Bone marrow (tissue), 2 donors: ENCODE results near the gene SASH1.
"Not testable (repeated sequence)": the region's sequence is repeated elsewhere in the genome, so short reads cannot be mapped to it uniquely, and the experiment has no call there.

Experiments
- DNase-seq, 2 donors: peaks; one replicate each; lab custom pipeline; 2025; lab: John Stamatoyannopoulos, UW

Gene SASH1

GRCh38 chr6:148329596-148330381 is 12.8 kb upstream of the SASH1 start:
- no peak for DNase-seq

DNA sequence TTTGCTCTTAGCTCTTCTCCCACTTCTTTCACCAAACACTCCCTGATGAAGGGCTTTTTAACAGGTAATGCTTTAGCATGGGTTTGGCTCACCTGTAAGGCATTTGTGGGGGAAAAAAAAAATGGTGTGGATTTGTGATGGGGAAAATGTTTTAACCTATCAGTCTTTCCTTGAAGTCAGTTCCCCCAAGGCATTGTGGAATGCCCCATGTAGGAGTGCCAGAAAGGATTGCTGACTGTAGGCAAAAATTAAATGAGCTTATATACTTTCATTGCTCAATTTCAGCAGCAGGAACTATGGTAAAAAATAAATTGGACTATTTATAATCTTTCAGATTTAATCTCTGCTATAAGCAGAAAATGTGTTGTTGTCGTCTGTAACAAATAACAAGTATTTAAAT is 10.6 kb upstream of the SASH1 start:
- DNase-seq: no peak

- no peak for DNase-seq
Observed at GRCh38 chr6:148336901-148337300, 5.7 kb upstream of the SASH1 start.

- DNase-seq: no peak
Observed at GRCh38 chr6:148339766-148340165, 2.9 kb upstream of the SASH1 start.

DNA sequence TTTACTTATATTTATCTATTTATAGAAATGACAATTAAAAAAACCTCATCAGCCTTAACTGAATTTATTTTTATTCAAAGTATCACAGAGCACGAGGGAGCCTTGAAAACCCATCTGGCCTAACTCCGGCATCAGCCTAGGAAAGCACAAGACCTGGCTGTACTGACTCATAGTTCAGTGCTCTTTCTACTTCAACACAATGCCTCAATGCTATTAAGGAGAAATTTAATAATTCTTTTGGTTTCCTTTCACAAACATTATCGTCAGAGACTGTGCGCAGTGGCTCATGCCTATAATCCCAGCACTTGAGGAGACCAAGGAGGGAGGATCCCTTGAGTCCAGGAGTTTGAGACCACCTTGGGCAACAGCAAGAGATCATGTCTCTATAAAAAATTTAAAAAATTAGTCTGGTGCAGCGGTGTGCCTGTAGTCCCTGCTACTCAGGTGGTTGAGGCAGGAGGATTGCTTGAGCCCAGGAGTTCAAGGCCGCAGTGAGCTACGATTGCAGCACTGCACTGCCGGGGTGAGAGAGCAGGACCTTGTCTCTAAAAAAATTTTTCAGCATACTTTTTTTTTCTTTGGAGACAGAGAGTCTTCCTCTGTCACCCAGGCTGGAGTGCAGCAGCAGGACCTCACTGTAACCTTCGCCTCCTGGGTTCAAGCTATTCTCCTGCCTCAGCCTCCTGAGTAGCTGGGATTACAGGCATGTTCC is 1.9 kb upstream of the SASH1 start:
- no peak for DNase-seq

GRCh38 chr6:148342100-148342349 is 613 bp upstream of the SASH1 start:
- DNase-seq: no peak

DNA sequence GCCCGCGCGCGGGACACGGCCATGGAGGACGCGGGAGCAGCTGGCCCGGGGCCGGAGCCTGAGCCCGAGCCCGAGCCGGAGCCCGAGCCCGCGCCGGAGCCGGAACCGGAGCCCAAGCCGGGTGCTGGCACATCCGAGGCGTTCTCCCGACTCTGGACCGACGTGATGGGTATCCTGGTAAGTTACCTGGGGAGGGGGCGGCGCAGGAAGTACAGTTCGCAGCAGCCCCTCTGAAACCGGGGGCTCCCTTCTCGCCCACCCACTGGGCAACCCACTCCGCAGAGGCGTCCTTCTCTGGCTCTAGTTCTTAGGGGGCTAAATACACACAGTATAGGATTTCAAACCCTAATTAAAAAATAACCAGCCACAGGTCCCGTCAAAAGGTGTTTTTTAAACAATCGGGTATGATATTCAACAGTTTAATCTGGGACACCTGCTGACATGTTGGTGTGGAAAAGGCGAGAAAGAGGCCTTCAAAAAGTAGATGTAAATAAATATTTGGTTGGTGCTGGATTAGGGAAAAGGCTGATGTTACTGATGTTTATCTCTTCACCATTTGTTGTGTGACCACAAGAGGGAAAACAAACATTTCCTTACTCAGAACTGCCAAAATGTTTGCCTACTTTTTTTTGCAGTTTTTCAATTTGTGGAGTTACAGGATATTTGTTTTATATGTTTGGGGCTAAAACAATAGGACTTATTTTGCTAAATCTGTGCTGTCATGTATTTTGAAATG is 577 bp downstream of the SASH1 start:
- DNase-seq: no peak

DNA sequence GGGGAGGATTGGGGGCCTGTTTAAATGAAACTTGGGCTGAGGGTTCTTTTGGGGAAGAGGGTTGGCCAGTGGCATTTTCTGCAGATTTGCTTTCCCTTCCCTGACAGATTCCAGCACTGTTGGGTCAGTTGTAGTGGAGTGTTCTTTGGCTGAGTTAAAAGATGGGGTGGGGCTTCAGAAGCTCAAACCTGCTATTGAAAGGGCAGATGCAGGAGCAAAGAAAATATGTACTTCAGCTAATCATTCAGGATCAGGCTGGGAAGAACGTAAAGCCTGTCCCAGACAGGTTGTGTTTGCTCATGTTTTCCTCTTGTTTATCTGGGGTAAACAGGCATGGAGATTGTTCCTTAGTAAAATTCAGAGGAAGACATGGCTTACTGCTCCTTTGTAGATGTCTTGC is 2.5 kb downstream of the SASH1 start:
- no peak for DNase-seq

- no peak for DNase-seq
Observed at GRCh38 chr6:148345578-148345977, 2.9 kb downstream of the SASH1 start.

- no peak for DNase-seq
Observed at GRCh38 chr6:148346681-148347440, 4.2 kb downstream of the SASH1 start.

- no peak for DNase-seq
Observed at GRCh38 chr6:148347441-148348054, 4.9 kb downstream of the SASH1 start.

DNA sequence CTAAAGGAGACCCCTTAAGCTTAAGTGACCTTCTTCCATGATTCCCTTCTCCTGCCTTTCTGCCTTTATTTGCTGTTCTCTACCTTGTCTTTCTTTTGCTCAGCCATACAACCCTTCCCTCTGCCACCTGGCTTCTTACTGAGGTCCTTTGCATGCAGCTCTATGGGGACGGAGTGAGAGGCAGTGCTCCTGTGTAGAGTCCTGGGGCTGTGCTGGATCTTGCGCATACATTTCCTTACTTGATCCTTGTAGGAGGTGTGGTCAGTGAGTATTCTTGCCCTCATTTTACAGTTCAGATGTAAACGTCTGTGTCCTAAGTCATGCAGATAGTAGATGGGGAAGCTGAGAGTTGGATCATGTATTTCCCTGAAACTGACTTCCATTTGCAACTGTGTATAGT is 5.7 kb downstream of the SASH1 start:
- no peak for DNase-seq

- DNase-seq: no peak
Observed at GRCh38 chr6:148348778-148349177, 6.1 kb downstream of the SASH1 start.

GRCh38 chr6:148349466-148349865 is 6.8 kb downstream of the SASH1 start:
- no peak for DNase-seq

GRCh38 chr6:148351309-148351708 is 8.7 kb downstream of the SASH1 start:
- DNase-seq: no peak

- not testable (repeated sequence) for DNase-seq
Observed at GRCh38 chr6:148352421-148352820, 9.8 kb downstream of the SASH1 start.

- DNase-seq: no peak
Observed at GRCh38 chr6:148358196-148358785, 15.7 kb downstream of the SASH1 start.

DNA sequence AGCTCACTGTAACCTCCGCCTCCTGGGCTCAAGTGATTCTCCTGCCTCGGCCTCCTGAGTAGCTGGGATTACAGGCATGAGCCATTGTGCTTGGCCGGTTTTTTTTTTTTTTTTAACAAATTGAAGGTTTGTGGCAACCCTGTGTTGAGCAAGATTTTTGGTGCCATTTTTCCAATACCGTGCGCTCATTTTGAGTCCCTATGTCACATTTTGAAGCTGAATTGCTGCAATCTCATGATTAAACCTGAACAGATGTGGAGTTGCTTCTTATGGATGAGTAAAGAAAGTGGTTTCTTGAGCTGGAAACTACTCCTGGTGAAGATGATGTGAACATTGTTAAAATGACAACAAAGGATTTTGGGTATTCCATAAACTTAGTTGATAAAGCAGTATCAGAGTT is 16.6 kb downstream of the SASH1 start:
- DNase-seq: no peak

GRCh38 chr6:148364056-148364824 is 21.6 kb downstream of the SASH1 start:
- DNase-seq: no peak

GRCh38 chr6:148365041-148365440 is 22.4 kb downstream of the SASH1 start:
- DNase-seq: no peak
